ENCODE data around the gene TMEM135.
"Not testable (repeated sequence)": the region's sequence is repeated elsewhere in the genome, so short reads cannot be mapped to it uniquely, and the experiment has no call there.

TMEM135 gene

GRCh38 chr11:87143641-87144040 is 105.9 kb downstream of the TMEM135 start:
- DNase-seq: no peak

- DNase-seq: no peak
These were observed 106.5 kb downstream of the TMEM135 start for GRCh38 chr11:87144252-87144651.

GRCh38 chr11:87148749-87149148 is 111.0 kb downstream of the TMEM135 start:
- DNase-seq: no peak

GRCh38 chr11:87149782-87150181 is 112.0 kb downstream of the TMEM135 start:
- DNase-seq: not testable (repeated sequence)

GRCh38 chr11:87150936-87151335 is 113.2 kb downstream of the TMEM135 start:
- no peak for DNase-seq

- DNase-seq: no peak
These were observed 116.5 kb downstream of the TMEM135 start for GRCh38 chr11:87154246-87154645.

- DNase-seq: no peak
These were observed 119.2 kb downstream of the TMEM135 start for GRCh38 chr11:87156970-87157369.

GRCh38 chr11:87169076-87169475 is 131.3 kb downstream of the TMEM135 start:
- DNase-seq: not testable (repeated sequence)

- no peak for DNase-seq
These were observed 135.7 kb downstream of the TMEM135 start for GRCh38 chr11:87173185-87174039.

GRCh38 chr11:87174870-87175269 is 137.1 kb downstream of the TMEM135 start:
- no peak for DNase-seq

GRCh38 chr11:87176044-87176443 is 138.3 kb downstream of the TMEM135 start:
- no peak for DNase-seq

GRCh38 chr11:87179621-87180020 is 141.9 kb downstream of the TMEM135 start:
- DNase-seq: no peak

- no peak for DNase-seq
These were observed 143.0 kb downstream of the TMEM135 start for GRCh38 chr11:87180742-87181141.

- DNase-seq: no peak
These were observed 143.4 kb downstream of the TMEM135 start for GRCh38 chr11:87181143-87181542.

- no peak for DNase-seq
These were observed 147.5 kb downstream of the TMEM135 start for GRCh38 chr11:87185228-87185627.

GRCh38 chr11:87187076-87187475 is 149.3 kb downstream of the TMEM135 start:
- DNase-seq: no peak

- DNase-seq: no peak
These were observed 150.2 kb downstream of the TMEM135 start for GRCh38 chr11:87187930-87188329.

GRCh38 chr11:87188396-87188795 is 150.7 kb downstream of the TMEM135 start:
- DNase-seq: not testable (repeated sequence)

GRCh38 chr11:87188921-87189320 is 151.2 kb downstream of the TMEM135 start:
- DNase-seq: not testable (repeated sequence)

GRCh38 chr11:87190071-87190470 is 152.3 kb downstream of the TMEM135 start:
- no peak for DNase-seq

- DNase-seq: no peak
These were observed 156.2 kb downstream of the TMEM135 start for GRCh38 chr11:87193756-87194470.

- no peak for DNase-seq
These were observed 157.5 kb downstream of the TMEM135 start for GRCh38 chr11:87194985-87195820.

- DNase-seq: no peak
These were observed 160.6 kb downstream of the TMEM135 start for GRCh38 chr11:87198266-87198881.
